NCI-H82 (cell line): Measurements from ENCODE around the gene KCNIP3.
"Not testable (repeated sequence)": the region's sequence is repeated elsewhere in the genome, so short reads cannot be mapped to it uniquely, and the experiment has no call there.

Source experiments
- DNase-seq: peaks from one replicate; lab custom pipeline; 2025; lab: John Stamatoyannopoulos, UW

KCNIP3 gene

DNA sequence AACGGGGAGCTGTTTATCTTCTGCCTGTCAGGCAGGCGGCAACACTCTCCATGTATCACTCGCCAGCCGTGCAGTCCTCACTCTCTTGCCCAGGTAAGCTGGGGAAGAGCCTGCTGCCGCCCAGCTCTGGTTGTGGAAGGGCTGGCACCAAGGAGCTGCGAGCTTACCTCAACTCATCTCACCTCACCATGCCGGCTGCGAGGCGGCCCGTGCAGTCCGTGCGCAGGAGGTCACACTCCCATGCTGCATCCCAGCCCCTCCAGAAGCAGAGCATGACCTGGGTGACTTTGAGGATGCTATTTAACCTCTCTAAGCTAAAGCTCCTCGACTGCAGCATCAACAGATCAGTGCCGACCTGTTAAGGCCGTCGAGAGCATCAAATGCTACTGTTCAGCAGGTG, 118.4 kb downstream of the KCNIP3 start:
- DNase-seq = not testable (repeated sequence)

GRCh38 chr2:95427196-95427867, 130.2 kb downstream of the KCNIP3 start:
- DNase-seq = not testable (repeated sequence)

DNA sequence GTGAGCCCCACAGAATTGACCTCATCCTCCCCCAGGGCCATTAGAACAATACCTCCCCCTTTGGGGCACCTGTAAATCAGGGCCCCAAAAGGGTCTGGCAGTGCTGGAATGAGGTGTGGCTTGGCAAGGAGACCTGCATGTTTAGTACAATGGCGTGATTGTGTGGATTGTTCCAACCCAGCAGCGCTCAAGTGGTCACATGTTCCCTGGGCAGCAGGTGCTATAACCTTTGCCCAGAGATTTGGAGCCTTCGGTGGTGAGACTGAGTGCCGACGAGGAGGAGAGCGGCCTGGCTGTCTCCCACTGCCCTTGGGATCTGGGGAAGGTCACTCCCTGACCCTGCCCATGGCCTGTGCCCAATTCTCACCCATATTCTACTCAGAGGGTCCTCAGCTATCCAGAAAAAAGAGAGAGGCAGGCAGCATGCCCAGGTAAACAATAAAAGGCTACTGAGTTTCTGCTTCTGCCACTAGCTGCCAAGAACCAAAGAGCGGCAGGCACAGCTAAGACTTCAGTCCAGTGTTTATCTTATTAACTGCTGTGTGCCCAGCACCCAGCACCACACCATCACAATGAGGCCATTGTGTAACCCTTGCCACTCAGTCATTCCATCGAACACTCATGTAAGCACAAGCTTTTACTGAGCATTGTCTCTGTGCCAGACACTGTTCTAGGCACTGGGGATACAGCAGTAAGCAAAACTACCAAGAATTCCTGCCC, 132.8 kb downstream of the KCNIP3 start:
- DNase-seq = not testable (repeated sequence)

- not testable (repeated sequence) for DNase-seq
These were observed 136.2 kb downstream of the KCNIP3 start for GRCh38 chr2:95433373-95433772.

DNA sequence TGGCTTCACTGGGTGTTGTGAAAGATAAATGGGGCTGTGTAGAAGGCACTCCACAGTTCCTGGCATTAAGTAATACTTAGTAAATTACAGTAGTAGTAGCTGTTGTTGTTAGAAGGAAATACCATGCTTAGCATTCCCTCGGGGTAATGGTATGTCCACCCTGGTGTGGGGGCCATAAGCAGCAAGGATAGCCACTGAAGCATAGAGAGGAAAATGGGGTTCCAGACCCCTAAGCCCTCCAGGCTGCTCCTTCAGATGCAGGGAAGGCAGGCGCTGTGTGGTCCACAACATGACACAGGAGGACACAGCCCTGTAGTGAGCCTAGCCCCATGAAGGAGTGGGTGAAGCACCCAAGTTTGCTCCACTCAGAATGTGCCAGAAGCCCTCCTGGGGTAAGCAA, 136.8 kb downstream of the KCNIP3 start:
- not testable (repeated sequence) for DNase-seq

DNA sequence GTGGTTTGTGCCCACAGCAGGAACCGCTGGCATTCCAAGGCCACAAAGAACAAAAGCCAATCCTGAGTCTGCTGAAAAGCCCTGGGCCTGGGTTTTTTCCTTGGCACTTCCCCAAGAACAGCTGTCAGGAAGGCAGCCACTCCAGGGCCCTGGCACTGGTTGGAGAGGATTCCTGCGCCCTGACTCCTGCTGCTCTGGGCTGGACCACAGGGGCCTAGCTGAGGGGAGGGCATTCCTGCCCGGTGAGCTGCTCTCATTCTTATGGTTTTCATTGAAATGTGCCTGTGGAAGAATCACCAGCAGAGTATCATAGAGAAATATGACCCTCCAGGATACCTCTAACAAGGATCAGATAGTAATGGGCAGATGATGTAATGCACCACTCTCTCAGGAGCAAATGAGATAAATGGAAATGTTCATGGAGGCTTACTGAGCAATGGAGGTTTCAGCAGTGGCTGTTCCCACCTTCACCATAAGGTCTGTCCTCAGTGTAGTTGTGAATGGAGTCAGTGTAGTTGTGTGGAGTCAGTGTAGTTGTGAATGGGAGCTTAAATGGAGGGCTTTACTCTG, 137.4 kb downstream of the KCNIP3 start:
- DNase-seq = not testable (repeated sequence)

GRCh38 chr2:95435162-95435871, 138.2 kb downstream of the KCNIP3 start:
- not testable (repeated sequence) for DNase-seq
